ENCODE measurements around the gene ZBTB45. TPM values are rescaled to one million over a fixed set of nuclear protein-coding genes. Genes with fewer than 3 reads are reported as not detected.

Gene ZBTB45
- total and polyA plus RNA-seq, 9 of the 15 experiments (the other 6 are each of a cell fraction or from before 2014, with no cell fraction given) = 0.08 to 16.1 (median 1.8) TPM

DNA sequence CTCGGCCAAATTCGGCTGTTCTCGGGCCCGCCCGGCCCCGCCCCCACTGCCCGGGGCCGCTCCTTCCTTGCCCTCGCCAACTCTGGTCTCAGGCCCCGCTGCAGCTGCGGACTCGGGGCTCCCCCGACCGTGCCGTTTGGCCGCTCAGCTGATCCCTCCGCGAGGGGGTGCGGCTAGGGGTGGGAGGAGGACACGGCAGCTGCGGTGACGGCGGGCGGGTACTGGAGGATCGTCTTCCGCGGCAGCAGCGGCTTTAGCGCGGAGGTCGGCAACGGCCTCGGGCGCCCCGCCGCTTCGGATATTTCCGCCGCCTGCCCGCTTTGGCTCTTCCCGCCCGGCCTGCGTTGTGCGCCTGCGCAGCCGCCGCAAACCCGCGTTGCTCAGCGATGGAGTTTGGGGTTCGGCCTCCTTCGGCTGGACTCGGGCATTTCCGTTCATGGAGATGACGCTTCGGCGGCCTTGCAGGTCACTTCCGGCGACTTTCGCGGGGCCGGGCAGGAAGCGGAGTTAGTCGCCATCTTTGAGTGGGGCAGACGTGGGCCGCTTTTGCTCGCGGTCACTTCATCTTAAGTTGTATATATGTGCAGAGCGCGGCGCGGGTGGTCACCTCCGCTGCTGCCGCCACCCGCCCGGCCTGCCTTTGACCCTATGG lies 39.1 kb upstream of the ZBTB45 start (continued):
- TF ChIP-seq JUN (IDR thresholded peaks at IDR 0.05; ENCODE audit: borderline replicate concordance, low read depth, low read length) (no peak), JUN (CRISPR knock-in tag; IDR thresholded peaks at IDR 0.05; ENCODE audit: borderline replicate concordance) (no peak), ZNF347 (CRISPR knock-in tag; IDR thresholded peaks at IDR 0.05; ENCODE audit: low read depth) (no peak), POU5F1 (IDR thresholded peaks at IDR 0.05; ENCODE audit: borderline replicate concordance, low read depth, low read length, partially characterized antibody) (peak; percentile 32), HCFC1 (IDR thresholded peaks at IDR 0.05; ENCODE audit: low read depth, low read length) (peak; percentile 85), SMAD1 (IDR thresholded peaks at IDR 0.05; ENCODE audit: low read depth, low read length, partially characterized antibody) (no peak), PCBP1 (IDR thresholded peaks at IDR 0.05; ENCODE audit: low read depth, low read length, poor library complexity, severe bottlenecking) (peak; percentile 21), TCF3 (CRISPR knock-in tag; IDR thresholded peaks at IDR 0.05) (no peak), ARID1B (IDR thresholded peaks at IDR 0.05) (no peak), ZEB2 (IDR thresholded peaks at IDR 0.05) (no peak)
- TF ChIP-seq, protein P1, sequence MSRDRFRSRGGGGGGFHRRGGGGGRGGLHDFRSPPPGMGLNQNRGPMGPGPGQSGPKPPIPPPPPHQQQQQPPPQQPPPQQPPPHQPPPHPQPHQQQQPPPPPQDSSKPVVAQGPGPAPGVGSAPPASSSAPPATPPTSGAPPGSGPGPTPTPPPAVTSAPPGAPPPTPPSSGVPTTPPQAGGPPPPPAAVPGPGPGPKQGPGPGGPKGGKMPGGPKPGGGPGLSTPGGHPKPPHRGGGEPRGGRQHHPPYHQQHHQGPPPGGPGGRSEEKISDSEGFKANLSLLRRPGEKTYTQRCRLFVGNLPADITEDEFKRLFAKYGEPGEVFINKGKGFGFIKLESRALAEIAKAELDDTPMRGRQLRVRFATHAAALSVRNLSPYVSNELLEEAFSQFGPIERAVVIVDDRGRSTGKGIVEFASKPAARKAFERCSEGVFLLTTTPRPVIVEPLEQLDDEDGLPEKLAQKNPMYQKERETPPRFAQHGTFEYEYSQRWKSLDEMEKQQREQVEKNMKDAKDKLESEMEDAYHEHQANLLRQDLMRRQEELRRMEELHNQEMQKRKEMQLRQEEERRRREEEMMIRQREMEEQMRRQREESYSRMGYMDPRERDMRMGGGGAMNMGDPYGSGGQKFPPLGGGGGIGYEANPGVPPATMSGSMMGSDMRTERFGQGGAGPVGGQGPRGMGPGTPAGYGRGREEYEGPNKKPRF (IDR thresholded peaks at IDR 0.05; ENCODE audit: low read depth, low read length) = no peak
- TF ChIP-seq, protein P2, sequence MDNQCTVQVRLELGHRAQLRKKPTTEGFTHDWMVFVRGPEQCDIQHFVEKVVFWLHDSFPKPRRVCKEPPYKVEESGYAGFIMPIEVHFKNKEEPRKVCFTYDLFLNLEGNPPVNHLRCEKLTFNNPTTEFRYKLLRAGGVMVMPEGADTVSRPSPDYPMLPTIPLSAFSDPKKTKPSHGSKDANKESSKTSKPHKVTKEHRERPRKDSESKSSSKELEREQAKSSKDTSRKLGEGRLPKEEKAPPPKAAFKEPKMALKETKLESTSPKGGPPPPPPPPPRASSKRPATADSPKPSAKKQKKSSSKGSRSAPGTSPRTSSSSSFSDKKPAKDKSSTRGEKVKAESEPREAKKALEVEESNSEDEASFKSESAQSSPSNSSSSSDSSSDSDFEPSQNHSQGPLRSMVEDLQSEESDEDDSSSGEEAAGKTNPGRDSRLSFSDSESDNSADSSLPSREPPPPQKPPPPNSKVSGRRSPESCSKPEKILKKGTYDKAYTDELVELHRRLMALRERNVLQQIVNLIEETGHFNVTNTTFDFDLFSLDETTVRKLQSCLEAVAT (IDR thresholded peaks at IDR 0.05) = no peak
- TF ChIP-seq, protein P3, sequence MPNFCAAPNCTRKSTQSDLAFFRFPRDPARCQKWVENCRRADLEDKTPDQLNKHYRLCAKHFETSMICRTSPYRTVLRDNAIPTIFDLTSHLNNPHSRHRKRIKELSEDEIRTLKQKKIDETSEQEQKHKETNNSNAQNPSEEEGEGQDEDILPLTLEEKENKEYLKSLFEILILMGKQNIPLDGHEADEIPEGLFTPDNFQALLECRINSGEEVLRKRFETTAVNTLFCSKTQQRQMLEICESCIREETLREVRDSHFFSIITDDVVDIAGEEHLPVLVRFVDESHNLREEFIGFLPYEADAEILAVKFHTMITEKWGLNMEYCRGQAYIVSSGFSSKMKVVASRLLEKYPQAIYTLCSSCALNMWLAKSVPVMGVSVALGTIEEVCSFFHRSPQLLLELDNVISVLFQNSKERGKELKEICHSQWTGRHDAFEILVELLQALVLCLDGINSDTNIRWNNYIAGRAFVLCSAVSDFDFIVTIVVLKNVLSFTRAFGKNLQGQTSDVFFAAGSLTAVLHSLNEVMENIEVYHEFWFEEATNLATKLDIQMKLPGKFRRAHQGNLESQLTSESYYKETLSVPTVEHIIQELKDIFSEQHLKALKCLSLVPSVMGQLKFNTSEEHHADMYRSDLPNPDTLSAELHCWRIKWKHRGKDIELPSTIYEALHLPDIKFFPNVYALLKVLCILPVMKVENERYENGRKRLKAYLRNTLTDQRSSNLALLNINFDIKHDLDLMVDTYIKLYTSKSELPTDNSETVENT (CRISPR knock-in tag; IDR thresholded peaks at IDR 0.05) = peak; percentile 44; the same call in 1 of the 2 replicates
- TF ChIP-seq, protein P4, sequence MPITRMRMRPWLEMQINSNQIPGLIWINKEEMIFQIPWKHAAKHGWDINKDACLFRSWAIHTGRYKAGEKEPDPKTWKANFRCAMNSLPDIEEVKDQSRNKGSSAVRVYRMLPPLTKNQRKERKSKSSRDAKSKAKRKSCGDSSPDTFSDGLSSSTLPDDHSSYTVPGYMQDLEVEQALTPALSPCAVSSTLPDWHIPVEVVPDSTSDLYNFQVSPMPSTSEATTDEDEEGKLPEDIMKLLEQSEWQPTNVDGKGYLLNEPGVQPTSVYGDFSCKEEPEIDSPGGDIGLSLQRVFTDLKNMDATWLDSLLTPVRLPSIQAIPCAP (CRISPR knock-in tag; IDR thresholded peaks at IDR 0.05; ENCODE audit: borderline replicate concordance) = no peak
- TF ChIP-seq, protein P5, sequence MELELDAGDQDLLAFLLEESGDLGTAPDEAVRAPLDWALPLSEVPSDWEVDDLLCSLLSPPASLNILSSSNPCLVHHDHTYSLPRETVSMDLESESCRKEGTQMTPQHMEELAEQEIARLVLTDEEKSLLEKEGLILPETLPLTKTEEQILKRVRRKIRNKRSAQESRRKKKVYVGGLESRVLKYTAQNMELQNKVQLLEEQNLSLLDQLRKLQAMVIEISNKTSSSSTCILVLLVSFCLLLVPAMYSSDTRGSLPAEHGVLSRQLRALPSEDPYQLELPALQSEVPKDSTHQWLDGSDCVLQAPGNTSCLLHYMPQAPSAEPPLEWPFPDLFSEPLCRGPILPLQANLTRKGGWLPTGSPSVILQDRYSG (tag; conservative IDR thresholded peaks at IDR 0.05; ENCODE audit: low read depth) = no peak
- TF ChIP-seq, protein P6, sequence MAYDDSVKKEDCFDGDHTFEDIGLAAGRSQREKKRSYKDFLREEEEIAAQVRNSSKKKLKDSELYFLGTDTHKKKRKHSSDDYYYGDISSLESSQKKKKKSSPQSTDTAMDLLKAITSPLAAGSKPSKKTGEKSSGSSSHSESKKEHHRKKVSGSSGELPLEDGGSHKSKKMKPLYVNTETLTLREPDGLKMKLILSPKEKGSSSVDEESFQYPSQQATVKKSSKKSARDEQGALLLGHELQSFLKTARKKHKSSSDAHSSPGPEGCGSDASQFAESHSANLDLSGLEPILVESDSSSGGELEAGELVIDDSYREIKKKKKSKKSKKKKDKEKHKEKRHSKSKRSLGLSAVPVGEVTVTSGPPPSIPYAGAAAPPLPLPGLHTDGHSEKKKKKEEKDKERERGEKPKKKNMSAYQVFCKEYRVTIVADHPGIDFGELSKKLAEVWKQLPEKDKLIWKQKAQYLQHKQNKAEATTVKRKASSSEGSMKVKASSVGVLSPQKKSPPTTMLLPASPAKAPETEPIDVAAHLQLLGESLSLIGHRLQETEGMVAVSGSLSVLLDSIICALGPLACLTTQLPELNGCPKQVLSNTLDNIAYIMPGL (CRISPR knock-in tag; IDR thresholded peaks at IDR 0.05) = no peak; the same call in 1 of the 2 replicates

Measured in K562 (cell line).